ENCODE results near the gene AATF.

The AATF gene

GRCh38 chr17:36931096-36931696, 17.6 kb upstream of the AATF start:
- DNase-seq (ENCODE audit: low read depth) = no peak

DNA sequence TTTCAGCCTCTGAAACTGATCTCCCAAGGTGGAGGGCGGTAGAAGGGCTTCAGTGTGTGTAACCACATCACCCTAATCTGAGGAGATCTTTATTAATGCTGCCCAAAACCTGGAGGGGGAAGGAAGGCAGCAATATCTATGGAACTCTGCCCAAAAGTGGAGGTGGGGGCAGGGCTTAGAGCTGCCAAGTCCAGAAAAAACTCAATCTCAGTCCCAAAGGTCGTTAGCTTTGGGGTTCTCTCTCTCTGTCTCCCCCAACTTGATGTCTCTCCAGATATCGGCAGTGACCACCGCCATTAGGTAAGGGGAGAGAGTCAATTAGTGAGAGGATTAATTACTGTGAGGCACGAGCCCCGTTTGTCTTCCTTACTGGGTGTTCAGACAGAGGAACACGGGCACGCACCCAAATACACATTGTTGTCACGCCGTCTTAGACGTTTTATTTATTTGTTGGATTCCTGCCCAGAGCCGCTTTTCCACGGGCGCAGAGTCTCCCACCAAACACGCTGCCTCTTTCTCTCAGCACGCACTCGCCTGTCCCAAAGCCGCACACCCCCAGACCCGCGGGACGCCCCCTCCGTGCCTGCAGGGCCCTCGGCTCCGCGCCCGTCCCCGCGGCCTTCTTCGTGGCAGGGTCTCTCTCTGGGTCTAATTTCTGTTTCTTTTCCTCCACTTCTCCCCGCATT, 16.9 kb upstream of the AATF start:
- no peak for DNase-seq (ENCODE audit: low read depth)

- DNase-seq (ENCODE audit: low read depth) = no peak
These were observed 16.4 kb upstream of the AATF start for GRCh38 chr17:36932383-36932693.

DNA sequence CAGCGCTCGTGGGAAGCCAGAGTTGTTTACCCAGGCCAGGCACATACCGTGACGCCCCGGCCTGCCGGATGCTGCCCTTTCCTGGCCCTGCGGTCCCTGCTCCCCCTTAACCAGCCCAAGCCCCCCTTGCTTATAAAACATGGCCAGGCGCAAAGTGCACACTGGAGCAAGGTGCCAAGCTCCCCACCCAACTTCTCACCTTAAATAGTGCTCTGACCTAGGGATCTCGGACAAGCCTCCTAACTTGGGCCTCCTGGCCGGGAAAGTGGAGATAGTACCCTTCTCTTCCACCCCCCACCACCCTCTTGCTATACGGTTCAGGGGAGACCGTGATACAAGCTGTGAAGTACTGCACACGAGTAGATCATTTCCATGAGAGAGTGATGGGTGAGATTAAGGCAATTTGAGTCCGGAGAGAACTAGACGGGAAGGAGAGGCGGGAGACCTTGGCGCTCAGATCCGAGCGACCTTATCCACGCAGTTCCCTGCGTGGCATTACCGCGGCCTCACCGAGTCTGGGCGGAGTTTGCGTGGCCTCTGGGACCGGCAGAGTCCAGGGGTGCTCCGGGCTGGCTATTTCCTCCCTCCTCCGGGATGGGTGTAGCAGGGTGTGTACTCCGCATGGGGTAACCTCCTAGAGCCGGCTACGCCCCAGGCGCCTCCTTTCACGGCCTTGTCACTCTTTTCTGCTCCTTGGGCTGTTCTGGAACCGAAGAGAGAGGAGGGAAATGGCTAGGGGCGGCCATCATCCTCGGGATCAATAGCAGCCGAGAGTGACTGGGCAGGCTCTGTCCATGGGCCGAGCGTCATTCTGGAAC, 15.9 kb upstream of the AATF start:
- no peak for DNase-seq (ENCODE audit: low read depth)

DNA sequence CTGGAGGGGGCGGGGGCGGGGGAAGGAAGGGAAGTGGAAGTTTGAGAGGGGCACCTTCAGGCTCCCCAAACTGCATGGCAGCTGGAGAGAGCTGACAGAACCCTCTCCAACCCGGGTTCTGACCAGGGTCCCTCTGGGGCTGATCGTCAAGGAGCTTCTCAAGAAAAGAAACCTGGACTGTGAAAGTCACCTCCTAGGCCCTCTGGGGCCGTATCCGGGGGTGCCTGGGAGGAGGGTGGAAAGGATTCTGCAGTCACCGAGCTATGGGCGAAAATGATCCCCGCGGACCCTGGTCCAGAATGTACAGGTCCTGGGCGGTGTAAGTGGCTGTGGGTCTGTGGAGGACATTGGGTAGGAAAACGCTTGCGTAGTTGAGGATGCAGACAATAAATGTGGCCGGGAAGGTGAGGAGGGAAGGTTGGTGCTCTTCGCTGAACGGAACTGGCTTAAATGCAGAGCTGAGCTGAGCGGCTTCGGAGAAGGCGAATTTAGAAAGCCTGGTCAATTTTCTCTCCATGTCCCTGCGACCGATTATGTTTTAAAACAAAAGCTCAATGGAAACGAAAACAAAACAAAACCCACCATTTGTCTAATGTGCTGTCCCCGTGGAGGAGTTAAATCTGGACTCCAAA, 15.1 kb upstream of the AATF start:
- DNase-seq (ENCODE audit: low read depth) = no peak

- DNase-seq (ENCODE audit: low read depth) = no peak
These were observed 14.5 kb upstream of the AATF start for GRCh38 chr17:36934144-36934691.

GRCh38 chr17:36934692-36935630, 13.8 kb upstream of the AATF start:
- DNase-seq (ENCODE audit: low read depth) = no peak

- DNase-seq (ENCODE audit: low read depth) = no peak
These were observed 12.9 kb upstream of the AATF start for GRCh38 chr17:36935671-36936454.

DNA sequence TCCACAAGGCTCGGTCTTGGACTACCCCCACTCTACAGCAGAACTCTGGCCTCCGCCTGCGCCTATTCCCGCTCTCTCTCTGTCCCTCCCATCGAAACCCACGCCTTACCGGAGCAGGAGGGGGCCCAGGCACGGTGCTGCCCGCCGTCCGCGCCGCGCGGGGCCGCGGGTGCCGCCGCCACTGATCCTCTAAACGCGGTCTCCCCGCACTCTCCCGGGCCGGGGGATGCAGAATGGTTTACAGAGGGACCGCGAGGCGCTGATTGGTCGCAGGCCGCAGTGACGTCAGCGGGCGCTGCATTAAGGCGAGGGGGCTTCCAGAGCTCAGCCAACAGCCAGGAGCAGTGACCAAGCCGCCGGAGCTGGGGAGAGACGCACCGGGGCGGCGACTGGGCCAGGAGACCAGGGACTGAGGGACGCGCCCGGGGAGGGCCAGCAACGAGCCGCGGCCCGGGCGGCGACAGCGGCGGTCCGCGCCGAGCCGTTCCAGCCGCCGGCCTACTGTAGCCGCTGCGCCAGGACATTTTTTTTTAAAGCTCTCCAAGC, 12.2 kb upstream of the AATF start:
- no peak for DNase-seq (ENCODE audit: low read depth)

DNA sequence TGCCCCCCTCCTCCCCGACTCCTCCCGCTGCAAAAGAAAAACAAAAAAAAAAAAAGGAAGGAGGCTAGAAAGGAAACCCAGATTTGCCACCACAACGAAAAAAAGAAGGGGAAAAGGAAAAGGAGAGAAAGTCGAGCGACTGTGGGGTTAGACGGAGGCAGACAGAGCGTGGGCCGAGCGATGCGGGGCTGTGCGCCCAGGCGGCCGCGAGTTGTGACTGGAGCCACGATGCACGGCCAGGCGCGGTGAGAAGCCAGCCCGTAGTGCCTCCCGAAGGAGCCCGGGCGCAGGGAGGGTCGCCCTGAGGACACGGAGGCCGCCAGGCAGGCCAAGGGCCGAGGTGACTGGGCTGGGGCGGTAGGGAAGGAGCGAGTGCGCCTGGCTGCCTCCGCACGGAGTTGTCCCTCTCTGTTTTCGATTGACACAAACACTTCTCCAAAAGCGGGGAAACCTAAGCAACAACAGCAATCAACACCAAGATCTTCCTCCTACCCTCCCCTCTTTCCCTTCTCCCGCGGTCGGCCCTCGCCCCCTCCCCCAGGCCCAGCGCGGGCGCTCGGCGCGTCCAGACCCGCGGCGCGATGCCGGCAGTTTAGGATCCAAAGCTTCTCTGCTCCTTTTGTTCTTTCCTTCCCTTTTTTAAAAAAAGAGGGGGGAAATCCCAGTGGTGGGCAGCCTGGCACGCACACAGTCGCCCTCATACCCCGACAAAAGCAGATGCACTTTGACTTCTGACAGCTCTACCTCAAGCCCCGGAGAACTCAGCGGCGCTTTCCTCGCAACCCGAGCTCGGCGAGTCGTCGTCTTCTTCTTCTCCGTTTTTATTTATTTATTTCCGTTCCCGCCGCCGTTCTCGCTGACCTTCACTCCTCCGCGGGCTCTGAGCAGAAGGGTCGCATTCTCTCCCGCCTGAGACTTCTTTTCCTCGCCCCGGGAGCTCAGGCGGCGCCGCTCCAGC, 11.5 kb upstream of the AATF start, which contains the start of gene LHX1:
LHX1 (plus strand) TSS at position 475 of the 958 bp plus-strand sequence. CDS start 723 bp downstream, outside the sequence.
- DNase-seq (ENCODE audit: low read depth) = no peak

DNA sequence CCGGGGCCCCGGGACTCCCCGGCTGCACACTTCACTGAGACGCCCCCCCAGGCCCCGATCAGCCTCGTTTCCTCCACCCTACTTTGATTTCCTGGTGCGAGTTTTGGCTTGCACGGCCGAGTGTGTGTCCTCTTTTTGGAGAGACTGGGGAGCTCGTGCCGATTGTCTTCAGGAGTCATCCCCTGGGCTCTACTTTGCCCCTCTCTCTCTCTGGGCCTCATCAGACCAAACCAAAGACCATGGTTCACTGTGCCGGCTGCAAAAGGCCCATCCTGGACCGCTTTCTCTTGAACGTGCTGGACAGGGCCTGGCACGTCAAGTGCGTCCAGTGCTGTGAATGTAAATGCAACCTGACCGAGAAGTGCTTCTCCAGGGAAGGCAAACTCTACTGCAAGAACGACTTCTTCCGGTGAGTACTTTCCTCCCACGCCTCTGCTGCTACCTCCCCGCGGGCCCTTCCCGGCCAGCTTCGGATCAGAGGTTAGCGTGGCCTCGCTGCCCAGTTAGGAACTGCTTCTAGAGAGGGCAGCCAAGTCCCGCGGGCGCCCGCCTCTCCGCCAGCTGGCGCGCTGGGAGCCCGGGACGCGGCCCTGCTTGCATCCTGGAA, 10.7 kb upstream of the AATF start:
- no peak for DNase-seq (ENCODE audit: low read depth)

- DNase-seq (ENCODE audit: low read depth) = no peak
These were observed 10.1 kb upstream of the AATF start for GRCh38 chr17:36938566-36939051.

- no peak for DNase-seq (ENCODE audit: low read depth)
These were observed 9.5 kb upstream of the AATF start for GRCh38 chr17:36939052-36939801.

DNA sequence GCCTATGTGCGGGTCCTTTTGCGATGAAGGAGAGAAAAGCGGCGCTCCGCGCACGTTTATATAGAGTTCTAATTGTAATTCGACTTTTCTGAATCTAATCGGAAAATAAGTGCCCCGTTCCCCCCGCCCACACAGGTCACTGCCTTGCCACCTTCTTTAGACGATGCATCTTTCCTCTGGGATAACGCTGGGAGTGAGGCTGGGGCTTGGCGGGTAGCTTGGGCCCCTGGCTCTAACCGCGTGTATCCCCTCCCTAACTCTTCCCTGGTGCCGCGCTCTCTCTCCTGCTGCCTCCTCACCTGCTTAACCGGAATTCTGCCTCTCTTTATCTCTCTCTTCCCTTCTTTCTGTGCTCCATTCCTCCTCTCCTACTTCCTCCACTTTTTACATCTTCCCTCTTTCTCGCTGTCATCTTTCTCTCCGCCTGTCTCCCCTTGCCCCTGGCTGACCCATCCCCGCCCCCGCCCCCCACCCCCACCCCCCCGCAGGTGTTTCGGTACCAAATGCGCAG, 8.9 kb upstream of the AATF start:
- no peak for DNase-seq (ENCODE audit: low read depth)

GRCh38 chr17:36940313-36941264, 8.2 kb upstream of the AATF start:
- DNase-seq (ENCODE audit: low read depth) = no peak

Measured in activated gamma-delta T cell treated with anti-CD3 and anti-CD28 coated beads, Interleukin-2, amount 50 U/mL, for 16 hours (primary cell).